ENCODE results near the gene GPR78. TPM values are rescaled to one million over a fixed set of nuclear protein-coding genes. Genes with fewer than 3 reads are reported as not detected.
A peak's percentile ranks its signal among the peaks of the same experiment; 100 is the strongest.

The GPR78 gene
- total and polyA plus RNA-seq, 2 of the 13 experiments (the other 11 are each of a cell fraction or from before 2014, with no cell fraction given), result 0.01 to 0.07 TPM

DNA sequence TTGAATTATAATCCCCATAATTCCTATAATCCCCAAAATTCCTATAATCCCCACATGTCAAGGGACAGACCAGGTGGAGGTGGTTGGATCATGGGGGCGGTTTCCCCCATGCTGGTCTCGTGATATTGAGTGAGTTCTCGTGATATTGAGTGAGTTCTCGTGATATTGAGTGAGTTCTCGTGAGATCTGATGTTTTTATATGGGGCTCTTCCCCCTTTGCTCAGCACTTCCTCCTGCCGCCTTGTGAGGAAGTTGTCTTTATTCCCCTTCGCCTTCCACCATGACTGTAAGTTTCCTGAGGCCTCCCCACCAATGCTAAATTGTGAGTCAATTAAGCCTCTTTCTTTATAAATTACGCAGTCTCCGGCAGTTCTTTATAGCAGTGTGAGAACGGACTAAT lies 36.6 kb upstream of the GPR78 start:
- TF ChIP-seq, protein P1, sequence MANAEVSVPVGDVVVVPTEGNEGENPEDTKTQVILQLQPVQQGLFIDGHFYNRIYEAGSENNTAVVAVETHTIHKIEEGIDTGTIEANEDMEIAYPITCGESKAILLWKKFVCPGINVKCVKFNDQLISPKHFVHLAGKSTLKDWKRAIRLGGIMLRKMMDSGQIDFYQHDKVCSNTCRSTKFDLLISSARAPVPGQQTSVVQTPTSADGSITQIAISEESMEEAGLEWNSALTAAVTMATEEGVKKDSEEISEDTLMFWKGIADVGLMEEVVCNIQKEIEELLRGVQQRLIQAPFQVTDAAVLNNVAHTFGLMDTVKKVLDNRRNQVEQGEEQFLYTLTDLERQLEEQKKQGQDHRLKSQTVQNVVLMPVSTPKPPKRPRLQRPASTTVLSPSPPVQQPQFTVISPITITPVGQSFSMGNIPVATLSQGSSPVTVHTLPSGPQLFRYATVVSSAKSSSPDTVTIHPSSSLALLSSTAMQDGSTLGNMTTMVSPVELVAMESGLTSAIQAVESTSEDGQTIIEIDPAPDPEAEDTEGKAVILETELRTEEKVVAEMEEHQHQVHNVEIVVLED (CRISPR knock-in tag; IDR thresholded peaks at IDR 0.05; ENCODE audit: borderline replicate concordance), result no peak
- TF ChIP-seq ZNF343 (CRISPR knock-in tag; IDR thresholded peaks at IDR 0.05) (no peak), ZNF562 (CRISPR knock-in tag; IDR thresholded peaks at IDR 0.05; ENCODE audit: borderline replicate concordance) (no peak), CHD2 (IDR thresholded peaks at IDR 0.05; ENCODE audit: low read depth, low read length) (0 out of 2 replicates have a peak, but pooled peaks have one; percentile 55)
- TF ChIP-seq, protein P2, sequence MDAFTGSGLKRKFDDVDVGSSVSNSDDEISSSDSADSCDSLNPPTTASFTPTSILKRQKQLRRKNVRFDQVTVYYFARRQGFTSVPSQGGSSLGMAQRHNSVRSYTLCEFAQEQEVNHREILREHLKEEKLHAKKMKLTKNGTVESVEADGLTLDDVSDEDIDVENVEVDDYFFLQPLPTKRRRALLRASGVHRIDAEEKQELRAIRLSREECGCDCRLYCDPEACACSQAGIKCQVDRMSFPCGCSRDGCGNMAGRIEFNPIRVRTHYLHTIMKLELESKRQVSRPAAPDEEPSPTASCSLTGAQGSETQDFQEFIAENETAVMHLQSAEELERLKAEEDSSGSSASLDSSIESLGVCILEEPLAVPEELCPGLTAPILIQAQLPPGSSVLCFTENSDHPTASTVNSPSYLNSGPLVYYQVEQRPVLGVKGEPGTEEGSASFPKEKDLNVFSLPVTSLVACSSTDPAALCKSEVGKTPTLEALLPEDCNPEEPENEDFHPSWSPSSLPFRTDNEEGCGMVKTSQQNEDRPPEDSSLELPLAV (CRISPR knock-in tag; conservative IDR thresholded peaks at IDR 0.05; ENCODE audit: low read depth), result no peak
- 25% methylated on average over 10 of the region's 10 CpGs for WGBS (ENCODE audit: low lambda C conversion rate)
- H3K4me1 ChIP-seq (ENCODE audit: insufficient read depth, low read length), result no peaks in the 10 kb centered on the region
- no peak for DNase-seq (ENCODE audit: low spot score)
- no peaks in the 10 kb centered on the region for H4K20me1 ChIP-seq (ENCODE audit: insufficient read depth, low read length)
- intact Hi-C loops (cut with micrococcal nuclease; ENCODE audit: unreplicated experiment), result no loop called here
- POLR2A ChIA-PET, result no interaction called here
- peaks cover 0 to 39% of the 10 kb centered on the region in 2 experiments for H3K27me3 ChIP-seq (ENCODE audit: control insufficient read depth in 1 of 2, insufficient read depth in 2 of 2, low read length in 2 of 2)
- no peak overlapping the region for H3K4me2 ChIP-seq (ENCODE audit: low read depth, low read length)
- H3K79me2 ChIP-seq (ENCODE audit: insufficient read depth, low read length), result no peaks in the 10 kb centered on the region
- no peak overlapping the region for H3K4me3 ChIP-seq (replicated peaks in 1 of 3; ENCODE audit: insufficient read depth in 1 of 3, low read depth in 2 of 3, low read length in 3 of 3)
- BruUV-seq (replicated peaks), result no TSS peak
- CTCF ChIA-PET (ENCODE audit: low intra/inter-chr PET ratio, low total read pairs), result no interaction called here
- no peaks in the 10 kb centered on the region for H3K9me3 ChIP-seq (ENCODE audit: low read length)
- H3K9ac ChIP-seq (ENCODE audit: insufficient read depth, low read depth, low read length), result no peak overlapping the region
- no peak overlapping the region for H2AFZ ChIP-seq (ENCODE audit: low read length)
- no peak for ATAC-seq
- FAIRE-seq, result no peak
- no peaks in the 10 kb centered on the region for H3K36me3 ChIP-seq (replicated peaks in 1 of 2; ENCODE audit: control insufficient read depth in 1 of 2, insufficient read depth in 2 of 2, low read length in 2 of 2)
- no peak overlapping the region for H3K27ac ChIP-seq (ENCODE audit: extremely low read length, insufficient read depth, low read length)
- in situ Hi-C loops (cut with HindIII; ENCODE audit: extremely low pct_ligation_motif_present, low pct_unique_long_range_greater_than_20kb), result loop anchor here (10.0 kb wide), 1 partner anchor 69 kb away; no protein-coding TSS in a partner anchor
